ENCODE data around the gene JAKMIP1.

- TF ChIP-seq CTCF (IDR thresholded peaks at IDR 0.05) (no peak), POLR2AphosphoS5 (IDR thresholded peaks at IDR 0.05; ENCODE audit: low read depth, low read length) (no peak), REST (IDR thresholded peaks at IDR 0.05; ENCODE audit: insufficient read depth in 1 of 2, low read depth in 2 of 2, low read length in 1 of 2) (no peak), SIN3A (IDR thresholded peaks at IDR 0.05; ENCODE audit: borderline replicate concordance, insufficient read depth, low read depth, low read length) (no peak), TCF7L2 (IDR thresholded peaks at IDR 0.05; ENCODE audit: low read depth, low read length) (no peak)
These were observed 129.0 kb downstream of the JAKMIP1 start for GRCh38 chr4:6071191-6071958.
